GM18873 (cell line): ENCODE measurements around the gene CLEC4G.

ENCODE experiments used
- ATAC-seq: cut with Tn5 transposase; IDR thresholded peaks from one replicate; pipeline ENCODE4 v1.9.1; 2021; ENCODE audit warnings: mild to moderate bottlenecking, moderate library complexity, moderate number of reproducible peaks; ENCODE audit not compliant: unreplicated experiment, low FRiP score

The CLEC4G gene

GRCh38 chr19:7699417-7700401 is 32.2 kb downstream of the CLEC4G start:
- no peak for ATAC-seq

- ATAC-seq, result no peak
Measured at GRCh38 chr19:7699003-7699402, 32.9 kb downstream of the CLEC4G start.

GRCh38 chr19:7698583-7698982 is 33.3 kb downstream of the CLEC4G start:
- ATAC-seq, result no peak

- no peak for ATAC-seq
Measured at GRCh38 chr19:7697721-7698287, 34.1 kb downstream of the CLEC4G start.

- ATAC-seq, result no peak
Measured at GRCh38 chr19:7694499-7694898, 37.4 kb downstream of the CLEC4G start.

- no peak for ATAC-seq
Measured at GRCh38 chr19:7692417-7693088, 39.4 kb downstream of the CLEC4G start.

GRCh38 chr19:7691497-7691896 is 40.4 kb downstream of the CLEC4G start:
- ATAC-seq, result no peak

- ATAC-seq, result no peak
Measured at GRCh38 chr19:7690779-7691258, 41.1 kb downstream of the CLEC4G start.

- no peak for ATAC-seq
Measured at GRCh38 chr19:7689165-7689564, 42.7 kb downstream of the CLEC4G start.

- ATAC-seq, result no peak
Measured at GRCh38 chr19:7687177-7687576, 44.7 kb downstream of the CLEC4G start.

- ATAC-seq, result no peak
Measured at GRCh38 chr19:7685546-7686445, 46.1 kb downstream of the CLEC4G start.

GRCh38 chr19:7682175-7682855 is 49.6 kb downstream of the CLEC4G start:
- no peak for ATAC-seq

- ATAC-seq, result no peak
Measured at GRCh38 chr19:7681340-7682174, 50.4 kb downstream of the CLEC4G start.

GRCh38 chr19:7680606-7681339 is 51.1 kb downstream of the CLEC4G start, which contains the start of gene TRAPPC5:
Gene TRAPPC5, plus strand, starts transcription at chr19:7680833. Its CDS starts 1,421 bp downstream, at chr19:7682254.
- ATAC-seq, result peak; percentile 46

GRCh38 chr19:7679771-7680605 is 51.9 kb downstream of the CLEC4G start:
- ATAC-seq, result peak; percentile 5

GRCh38 chr19:7678971-7679751 is 52.7 kb downstream of the CLEC4G start:
- no peak for ATAC-seq
